ENCODE data around the gene BUD31.

DNA sequence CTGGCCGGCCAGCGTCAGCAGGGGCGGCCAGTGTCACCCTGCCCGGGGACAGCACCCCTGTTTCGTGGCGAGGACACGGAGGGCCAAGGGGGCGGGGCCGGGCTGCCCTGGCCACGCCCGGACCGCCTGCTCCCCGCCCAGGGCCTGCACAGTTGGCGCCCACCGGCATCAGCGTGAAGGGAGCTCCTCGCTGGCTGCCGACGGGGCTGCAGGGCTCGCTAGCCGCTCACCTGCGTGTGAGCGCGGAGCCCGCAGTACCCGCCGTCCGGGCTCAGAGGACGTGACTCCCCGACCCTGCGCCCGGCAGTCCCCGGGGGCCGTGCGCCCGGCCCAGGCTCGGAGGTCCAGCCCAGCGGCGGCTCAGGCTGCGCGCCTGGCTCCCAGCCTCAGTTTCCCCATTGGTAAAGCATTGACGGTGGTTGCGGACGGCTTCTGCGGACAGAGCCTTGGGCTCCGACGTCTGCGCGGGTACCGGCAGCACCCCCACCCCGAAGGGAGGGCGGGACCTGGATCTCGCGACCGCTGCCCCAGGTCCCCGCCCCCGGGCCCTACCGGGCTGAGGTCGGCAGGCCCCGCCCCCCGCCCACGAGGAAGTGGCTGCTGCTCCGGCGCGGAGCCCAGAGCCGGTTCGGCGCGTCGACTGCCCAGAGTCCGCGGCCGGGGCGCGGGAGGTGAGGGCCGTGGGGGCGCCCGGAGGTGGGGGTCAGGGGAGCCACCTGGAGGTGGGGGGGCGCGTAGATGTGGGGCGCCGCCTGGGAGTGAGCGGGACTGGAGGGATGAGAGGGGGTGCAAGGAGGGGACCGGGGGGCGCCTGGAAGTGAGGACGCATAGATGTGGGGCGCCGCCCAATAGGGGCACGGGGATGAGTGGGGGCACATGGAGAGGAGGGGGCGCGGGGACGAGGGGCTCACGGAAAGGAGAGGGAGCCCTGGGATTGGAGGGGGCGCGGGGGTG is 34.4 kb upstream of the BUD31 start, which contains the start of gene ARPC1B:
- TF ChIP-seq, protein P1, sequence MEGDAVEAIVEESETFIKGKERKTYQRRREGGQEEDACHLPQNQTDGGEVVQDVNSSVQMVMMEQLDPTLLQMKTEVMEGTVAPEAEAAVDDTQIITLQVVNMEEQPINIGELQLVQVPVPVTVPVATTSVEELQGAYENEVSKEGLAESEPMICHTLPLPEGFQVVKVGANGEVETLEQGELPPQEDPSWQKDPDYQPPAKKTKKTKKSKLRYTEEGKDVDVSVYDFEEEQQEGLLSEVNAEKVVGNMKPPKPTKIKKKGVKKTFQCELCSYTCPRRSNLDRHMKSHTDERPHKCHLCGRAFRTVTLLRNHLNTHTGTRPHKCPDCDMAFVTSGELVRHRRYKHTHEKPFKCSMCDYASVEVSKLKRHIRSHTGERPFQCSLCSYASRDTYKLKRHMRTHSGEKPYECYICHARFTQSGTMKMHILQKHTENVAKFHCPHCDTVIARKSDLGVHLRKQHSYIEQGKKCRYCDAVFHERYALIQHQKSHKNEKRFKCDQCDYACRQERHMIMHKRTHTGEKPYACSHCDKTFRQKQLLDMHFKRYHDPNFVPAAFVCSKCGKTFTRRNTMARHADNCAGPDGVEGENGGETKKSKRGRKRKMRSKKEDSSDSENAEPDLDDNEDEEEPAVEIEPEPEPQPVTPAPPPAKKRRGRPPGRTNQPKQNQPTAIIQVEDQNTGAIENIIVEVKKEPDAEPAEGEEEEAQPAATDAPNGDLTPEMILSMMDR (IDR thresholded peaks at IDR 0.05) = no peak
- TF ChIP-seq POLR2AphosphoS5 (IDR thresholded peaks at IDR 0.05) = peak; percentile 92 to 97
